Esophagus muscularis mucosa (tissue), 4 donors: Measurements from ENCODE around the gene ZP2. TPM values are rescaled to one million over a fixed set of nuclear protein-coding genes. Genes with fewer than 3 reads are reported as not detected.

Experiments used
- DNase-seq: peaks from one replicate; pipeline ENCODE4 v3.0.0-alpha.2; 2017; ENCODE audit errors: extremely low spot score
- H3K27ac ChIP-seq, 4 donors: fragments of 200-600 bp; sonication (generic); replicated peaks in 1 of 4; 1 replicate in 3 of 4; 2 replicates in 1 of 4; pipeline ENCODE4 v1.5.1; 2016 to 2019; ENCODE audit warnings: mild to moderate bottlenecking in 1 of 4
- H3K27me3 ChIP-seq, 4 donors: fragments of 200-600 bp; sonication (generic); one replicate each; pipeline versions ENCODE4 v1.5.1 to v1.6.0; 2016 to 2019
- H3K36me3 ChIP-seq, 4 donors: fragments of 200-600 bp; sonication (generic); one replicate each; pipeline ENCODE4 v1.5.1; 2016 to 2019
- H3K4me1 ChIP-seq, 4 donors: fragments of 200-600 bp; sonication (generic); one replicate each; pipeline ENCODE4 v1.5.1; 2016 to 2019
- H3K4me3 ChIP-seq, 4 donors: fragments of 200-600 bp; sonication (generic); 1 replicate in 2 of 4; 2 replicates in 2 of 4; pipeline ENCODE4 v1.5.1; 2016 to 2019; ENCODE audit warnings: mild to moderate bottlenecking in 4 of 4, moderate library complexity in 1 of 4
- H3K9me3 ChIP-seq, 4 donors: fragments of 200-600 bp; sonication (generic); 1 replicate in 3 of 4; 2 replicates in 1 of 4; pipeline ENCODE4 v1.5.1; 2016 to 2019
- CTCF ChIP-seq, 3 experiments: fragments of 200-600 bp in 2 of 3; fragments of 450-650 bp in 1 of 3; sonication (generic) in 2 of 3; IDR thresholded peaks; one replicate each; pipeline ENCODE4 v1.5.1; 2017 to 2019; ENCODE audit warnings: antibody characterized with exemption in 3 of 3, mild to moderate bottlenecking in 2 of 3, moderate library complexity in 1 of 3
- EP300 ChIP-seq: sonication (generic); formaldehyde crosslinking; IDR thresholded peaks from one replicate; pipeline ENCODE4 v1.6.1; 2017; ENCODE audit warnings: antibody characterized with exemption
- POLR2A ChIP-seq: fragments of 450-650 bp; IDR thresholded peaks from one replicate; pipeline ENCODE4 v1.6.1; 2017; ENCODE audit warnings: antibody characterized with exemption, moderate library complexity, mild to moderate bottlenecking, low read depth
- POLR2AphosphoS5 ChIP-seq, 2 donors: sonication (generic); formaldehyde crosslinking; IDR thresholded peaks; one replicate each; pipeline ENCODE4 v1.6.1; 2017; ENCODE audit warnings: antibody characterized with exemption in 2 of 2
- WGBS: methylation state at CpG from one replicate; pipeline ENCODE4 v1.1.5; 2018; 5-methylcytosine and 5-hydroxymethylcytosine counted together
- intact Hi-C: fragments of 100-400 bp; cut with DNase I; formaldehyde crosslinking; loops from one replicate; pipeline ENCODE4 v1.15.1; 2023
- total RNA-seq, 4 donors: library from RNA; depleted of rRNA; stranded (reverse); fragments of >200 nt; gene quantifications; one replicate each; pipeline versions ENCODE4 v1.1.0 to v1.2.1, GENCODE V29; 2016

ZP2 gene
- total RNA-seq, 4 donors from 2014 or later, result not detected

DNA sequence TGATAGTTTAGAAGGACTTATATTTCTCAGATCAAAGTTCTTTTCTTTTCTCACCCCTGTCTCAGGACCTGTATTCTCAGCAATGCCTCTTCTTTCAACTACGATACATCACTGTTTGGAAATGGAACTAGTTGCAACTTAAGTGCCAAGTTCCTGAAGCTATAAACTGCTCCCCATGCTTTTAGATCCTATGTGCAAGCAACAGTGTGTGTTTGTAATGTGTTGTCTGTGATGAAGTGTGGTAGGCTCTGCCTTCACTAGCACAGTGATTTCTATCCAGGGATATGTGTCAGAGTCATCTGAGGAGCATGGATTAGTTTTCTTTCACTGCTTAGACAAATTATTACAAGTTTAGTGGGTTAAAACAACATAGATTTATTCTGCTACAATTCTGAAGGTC is 18.4 kb downstream of the ZP2 start:
- TF ChIP-seq EP300, result no peak
- TF ChIP-seq POLR2AphosphoS5 (IDR thresholded peaks at IDR 0.05), result no peak
- no peak for TF ChIP-seq CTCF (IDR thresholded peaks at IDR 0.05)
- no peak for TF ChIP-seq POLR2A
- no peak overlapping the region for H3K27ac ChIP-seq
- no peak for DNase-seq
- intact Hi-C loops, result no loop called here
- H3K36me3 ChIP-seq, result no peaks in the 10 kb centered on the region
- no peak overlapping the region for H3K4me3 ChIP-seq
- no peaks in the 10 kb centered on the region for H3K9me3 ChIP-seq
- H3K4me1 ChIP-seq, result peaks cover 0 to 9% (median 7%) of the 10 kb centered on the region in 4 donors
- 73% methylated on average over 1 of the region's 1 CpG for WGBS
- no peaks in the 10 kb centered on the region for H3K27me3 ChIP-seq

GRCh38 chr16:21190599-21190998 is 20.8 kb downstream of the ZP2 start:
- H3K27me3 ChIP-seq, result no peaks in the 10 kb centered on the region
- H3K36me3 ChIP-seq, result no peaks in the 10 kb centered on the region
- intact Hi-C loops, result no loop called here
- no peak overlapping the region for H3K4me3 ChIP-seq
- peaks cover 0 to 9% (median 7%) of the 10 kb centered on the region in 4 donors for H3K4me1 ChIP-seq
- no peak for DNase-seq
- H3K27ac ChIP-seq, result no peak overlapping the region
- TF ChIP-seq CTCF (IDR thresholded peaks at IDR 0.05) (no peak), EP300 (no peak), POLR2A (no peak), POLR2AphosphoS5 (IDR thresholded peaks at IDR 0.05) (no peak)
- H3K9me3 ChIP-seq, result no peaks in the 10 kb centered on the region

GRCh38 chr16:21190013-21190412 is 21.4 kb downstream of the ZP2 start:
- intact Hi-C loops, result no loop called here
- H3K27ac ChIP-seq, result no peak overlapping the region
- no peak for DNase-seq
- H3K4me1 ChIP-seq, result peaks cover 0 to 9% (median 7%) of the 10 kb centered on the region in 4 donors
- H3K36me3 ChIP-seq, result no peaks in the 10 kb centered on the region
- 95% methylated on average over 4 of the region's 4 CpGs for WGBS
- H3K9me3 ChIP-seq, result no peaks in the 10 kb centered on the region
- no peak for TF ChIP-seq EP300
- TF ChIP-seq CTCF (IDR thresholded peaks at IDR 0.05), result no peak
- no peak for TF ChIP-seq POLR2AphosphoS5 (IDR thresholded peaks at IDR 0.05)
- no peak for TF ChIP-seq POLR2A
- no peaks in the 10 kb centered on the region for H3K27me3 ChIP-seq
- H3K4me3 ChIP-seq, result no peak overlapping the region

DNA sequence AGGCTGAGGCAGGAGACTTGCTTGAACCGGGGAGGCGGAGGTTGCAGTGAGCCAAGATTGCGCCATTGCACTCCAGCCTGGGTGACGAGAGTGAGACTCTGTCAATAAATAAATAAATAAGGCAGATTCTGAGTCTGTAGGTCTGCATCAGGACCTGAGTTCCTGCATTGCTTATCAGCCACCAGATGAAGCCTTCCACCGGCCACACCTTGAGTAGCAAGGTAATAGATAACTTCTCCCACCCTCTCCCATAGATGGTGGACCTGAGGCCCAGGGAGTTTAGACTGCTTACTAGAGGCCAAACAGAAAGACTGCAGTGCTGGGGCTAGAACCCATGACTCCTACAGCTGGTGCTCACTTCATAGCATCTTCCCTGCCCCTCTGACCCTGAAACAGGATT is 22.1 kb downstream of the ZP2 start:
- no peak for DNase-seq
- Histone ChIP-seq H3K27me3 (no peaks in the 10 kb centered on the region), H3K4me1 (peaks cover 0 to 9% (median 7%) of the 10 kb centered on the region in 4 donors), H3K9me3 (no peaks in the 10 kb centered on the region), H3K4me3 (no peak overlapping the region), H3K27ac (no peak overlapping the region), H3K36me3 (no peaks in the 10 kb centered on the region)
- 85% methylated on average over 5 of the region's 5 CpGs for WGBS
- intact Hi-C loops, result loop anchor here (2.0 to 10.0 kb wide), 3 partner anchors 88 to 365 kb away; partner anchors contain the start of gene CRYM
- TF ChIP-seq CTCF (IDR thresholded peaks at IDR 0.05) (no peak), POLR2AphosphoS5 (IDR thresholded peaks at IDR 0.05) (no peak), EP300 (no peak), POLR2A (no peak)

DNA sequence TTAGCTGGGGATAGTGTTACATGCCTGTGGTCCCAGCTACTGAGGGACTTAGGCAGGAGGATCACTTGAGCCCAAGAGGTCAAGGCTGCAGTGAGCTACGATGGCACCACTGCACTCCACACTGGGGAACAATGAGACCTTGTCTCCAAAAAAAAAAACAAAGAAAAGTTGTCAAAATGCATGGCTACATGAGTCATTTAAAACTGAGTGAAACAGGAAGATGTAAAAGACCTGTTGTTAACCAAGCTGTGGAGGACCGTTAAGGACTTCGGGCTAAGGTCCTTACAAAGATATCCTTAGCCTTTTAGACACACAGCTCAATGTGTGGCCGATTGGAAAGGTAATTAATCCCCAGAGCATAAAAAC is 25.1 kb downstream of the ZP2 start:
- Histone ChIP-seq H3K36me3 (peaks cover 8 to 19% (median 13%) of the 10 kb centered on the region in 4 donors), H3K4me1 (peaks cover 0 to 9% (median 7%) of the 10 kb centered on the region in 4 donors), H3K4me3 (no peak overlapping the region), H3K9me3 (no peaks in the 10 kb centered on the region), H3K27me3 (no peaks in the 10 kb centered on the region), H3K27ac (no peak overlapping the region)
- no peak for DNase-seq
- intact Hi-C loops, result loop anchor here (5.0 to 10.0 kb wide), 2 partner anchors 91 to 368 kb away; partner anchors contain the start of gene CRYM
- no peak for TF ChIP-seq POLR2AphosphoS5 (IDR thresholded peaks at IDR 0.05)
- no peak for TF ChIP-seq POLR2A
- TF ChIP-seq EP300, result no peak
- TF ChIP-seq CTCF (IDR thresholded peaks at IDR 0.05), result no peak
- 63% methylated on average over 4 of the region's 4 CpGs for WGBS
